ENCODE results near the gene EOLA2. TPM values are rescaled to one million over a fixed set of nuclear protein-coding genes. Genes with fewer than 3 reads are reported as not detected.
"Not testable (repeated sequence)": the region's sequence is repeated elsewhere in the genome, so short reads cannot be mapped to it uniquely, and the experiment has no call there.

The EOLA2 gene
- total RNA-seq, 1 donor from 2014 or later: 25.5 TPM

- Histone ChIP-seq H3K4me3 (no peak overlapping the region), H3K36me3 (no peaks in the 10 kb centered on the region), H3K9me3 (replicated peaks) (peaks cover 7% of the 10 kb centered on the region), H3K27ac (replicated peaks) (no peak overlapping the region), H3K4me1 (no peaks in the 10 kb centered on the region), H3K27me3 (ENCODE audit: low read depth) (no peaks in the 10 kb centered on the region)
- no peak for DNase-seq
- no peak for TF ChIP-seq CTCF (IDR thresholded peaks at IDR 0.05; ENCODE audit: borderline replicate concordance)
- intact Hi-C loops (cut with micrococcal nuclease): no loop called here
These were observed 30.0 kb downstream of the EOLA2 start for GRCh38 chrX:149908308-149908707.

DNA sequence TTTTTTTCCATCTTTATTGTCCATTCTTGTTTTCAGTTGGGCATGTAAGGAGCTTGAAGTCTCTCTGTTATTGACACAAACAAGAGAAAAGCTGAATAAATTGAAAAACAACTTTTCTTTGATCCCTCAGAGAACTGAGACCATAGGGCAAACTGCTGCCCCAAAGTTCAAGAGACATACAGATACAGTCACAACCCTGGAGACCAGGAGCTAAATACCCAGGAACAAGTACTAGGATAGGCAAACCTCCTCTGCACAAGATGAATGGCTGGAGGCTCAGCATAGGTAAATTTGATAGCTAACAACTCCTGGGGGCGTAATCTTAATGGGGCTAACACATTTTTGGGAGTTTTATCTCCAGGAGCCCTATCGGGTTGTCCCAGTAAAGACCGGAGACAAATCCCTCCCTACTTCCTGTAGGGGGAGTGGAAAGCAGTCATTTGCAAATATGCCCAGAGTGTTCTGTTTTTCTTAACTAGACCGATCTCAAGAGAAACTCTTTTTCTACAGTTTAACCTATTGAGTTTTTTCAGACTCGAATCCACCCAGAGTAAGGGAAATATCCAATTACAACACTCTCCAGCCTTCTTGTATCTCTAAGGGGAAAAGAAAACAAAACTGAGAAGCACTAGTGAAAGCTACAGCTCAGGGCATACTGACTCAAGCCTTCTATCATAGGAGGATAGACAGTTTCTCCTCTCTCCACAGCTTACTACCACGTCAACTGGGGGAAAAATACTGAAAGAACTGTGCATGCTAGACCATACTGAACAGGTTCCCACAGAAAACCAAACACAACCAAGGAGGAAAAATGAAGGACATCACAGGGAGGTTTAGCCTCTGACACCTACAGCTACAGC is 34.2 kb downstream of the EOLA2 start:
- DNase-seq: no peak
- Histone ChIP-seq H3K9me3 (replicated peaks) (no peaks in the 10 kb centered on the region), H3K36me3 (no peaks in the 10 kb centered on the region), H3K27ac (replicated peaks) (no peak overlapping the region), H3K4me3 (peak overlapping the region; percentile 4), H3K27me3 (ENCODE audit: low read depth) (no peaks in the 10 kb centered on the region), H3K4me1 (no peaks in the 10 kb centered on the region)
- intact Hi-C loops (cut with micrococcal nuclease): no loop called here
- peak; percentile 11 for TF ChIP-seq CTCF (IDR thresholded peaks at IDR 0.05; ENCODE audit: borderline replicate concordance)

- intact Hi-C loops (cut with micrococcal nuclease): no loop called here
- H3K4me3 ChIP-seq: no peak overlapping the region
- H3K4me1 ChIP-seq: no peaks in the 10 kb centered on the region
- no peak for TF ChIP-seq CTCF (IDR thresholded peaks at IDR 0.05; ENCODE audit: borderline replicate concordance)
- no peaks in the 10 kb centered on the region for H3K27me3 ChIP-seq (ENCODE audit: low read depth)
- H3K27ac ChIP-seq (replicated peaks): no peak overlapping the region
- H3K9me3 ChIP-seq (replicated peaks): no peaks in the 10 kb centered on the region
- H3K36me3 ChIP-seq: no peaks in the 10 kb centered on the region
- no peak for DNase-seq
These were observed 39.7 kb downstream of the EOLA2 start for GRCh38 chrX:149898554-149898953.

GRCh38 chrX:149890828-149891227 is 47.5 kb downstream of the EOLA2 start:
- H3K36me3 ChIP-seq; intact Hi-C loops (cut with micrococcal nuclease); H3K27me3 ChIP-seq (ENCODE audit: low read depth): not testable (repeated sequence)

More at GRCh38 chrX:149890828-149891227, 47.5 kb downstream of the EOLA2 start:
- not testable (repeated sequence) for H3K9me3 ChIP-seq (replicated peaks); H3K4me3 ChIP-seq; DNase-seq; H3K4me1 ChIP-seq; H3K27ac ChIP-seq (replicated peaks)

Other genes with a start within 250 kb of the EOLA2 start
- not detected for gene MAGEA11, start 226.4 kb downstream of the EOLA2 start, total RNA-seq
- 3.0 TPM for gene HSFX1, start 164.4 kb downstream of the EOLA2 start, total RNA-seq
- gene MAGEA9, start 156.6 kb downstream of the EOLA2 start, total RNA-seq: not detected
- gene MAGEA8, start 57.3 kb downstream of the EOLA2 start, total RNA-seq: not detected
- gene HSFX4, start 8.9 kb downstream of the EOLA2 start, total RNA-seq: not detected